Upper lobe of left lung (tissue), 6 donors: ENCODE results near the gene DUXB. TPM values are rescaled to one million over a fixed set of nuclear protein-coding genes. Genes with fewer than 3 reads are reported as not detected.

Experiments
- ATAC-seq, 2 donors: fragments of 200-7000 bp; cut with Tn5 transposase; one replicate each; pipeline ENCODE4 v1.9.1; 2022; ENCODE audit warnings: mild to moderate bottlenecking in 2 of 2, moderate library complexity in 2 of 2; ENCODE audit not compliant: low FRiP score in 2 of 2
- DNase-seq, 2 donors: peaks; one replicate each; pipeline ENCODE4 v3.0.0-alpha.2; 2019 to 2020
- H3K27ac ChIP-seq, 4 donors: fragments of 200-600 bp; sonication (generic); one replicate each; pipeline ENCODE4 v1.5.1; 2016 to 2019
- H3K27me3 ChIP-seq, 4 donors: fragments of 200-600 bp; sonication (generic); one replicate each; pipeline ENCODE4 v1.5.1; 2017 to 2019
- H3K36me3 ChIP-seq, 4 donors: fragments of 200-600 bp; sonication (generic); one replicate each; pipeline ENCODE4 v1.5.1; 2016 to 2019
- H3K4me1 ChIP-seq, 4 donors: fragments of 200-600 bp; sonication (generic); one replicate each; pipeline ENCODE4 v1.5.1; 2018 to 2019
- H3K4me3 ChIP-seq, 4 donors: fragments of 200-600 bp; sonication (generic); one replicate each; pipeline ENCODE4 v1.5.1; 2017 to 2019; ENCODE audit warnings: mild to moderate bottlenecking in 2 of 4, moderate library complexity in 1 of 4
- H3K9me3 ChIP-seq, 4 donors: fragments of 200-600 bp; sonication (generic); one replicate each; pipeline ENCODE4 v1.5.1; 2018 to 2019
- CTCF ChIP-seq, 6 experiments: fragments of 450-650 bp in 4 of 6; fragments of 200-600 bp in 2 of 6; sonication (generic) in 2 of 6; IDR thresholded peaks; one replicate each; pipeline ENCODE4 v1.5.1; 2016 to 2019; ENCODE audit warnings: antibody characterized with exemption in 6 of 6
- EP300 ChIP-seq, 4 donors: sonication (generic); formaldehyde crosslinking; IDR thresholded peaks; one replicate each; pipeline ENCODE4 v1.5.1; 2017; ENCODE audit warnings: antibody characterized with exemption in 4 of 4, control low read depth in 2 of 4
- POLR2A ChIP-seq, 4 donors: fragments of 450-650 bp; IDR thresholded peaks; one replicate each; pipeline ENCODE4 v1.5.1; 2016 to 2017; ENCODE audit warnings: antibody characterized with exemption in 4 of 4, mild to moderate bottlenecking in 2 of 4
- POLR2AphosphoS5 ChIP-seq, 2 donors: sonication (generic); formaldehyde crosslinking; IDR thresholded peaks; one replicate each; pipeline ENCODE4 v1.5.1; 2017; ENCODE audit warnings: antibody characterized with exemption in 2 of 2
- WGBS, 2 donors: methylation state at CpG; one replicate each; pipeline ENCODE4 v1.1.5; 2017 to 2018; 5-methylcytosine and 5-hydroxymethylcytosine counted together
- total RNA-seq, 6 donors: library from RNA; depleted of rRNA in 4 of 6; stranded (reverse); fragments of >200 nt in 4 of 6; gene quantifications; one replicate each; pipeline versions ENCODE4 v1.1.0 to v1.2.1, GENCODE V29; 2016 to 2021
- donor health status: DM: no; HTN: no; CAD: no; lungs with moderate emphysema.
- donor health status: DM: no; HTN: yes; CAD: no; lungs with severe emphysema.

DUXB gene
- total RNA-seq, 6 donors from 2014 or later = not detected

- Histone ChIP-seq H3K27ac (no peak overlapping the region), H3K4me1 (no peaks in the 10 kb centered on the region), H3K36me3 (no peaks in the 10 kb centered on the region), H3K27me3 (no peaks in the 10 kb centered on the region), H3K4me3 (no peak overlapping the region), H3K9me3 (no peaks in the 10 kb centered on the region)
- no peak for TF ChIP-seq POLR2AphosphoS5 (IDR thresholded peaks at IDR 0.05)
- no peak for TF ChIP-seq POLR2A (IDR thresholded peaks at IDR 0.05)
- no peak for TF ChIP-seq CTCF (IDR thresholded peaks at IDR 0.05)
- TF ChIP-seq EP300 (IDR thresholded peaks at IDR 0.05) = no peak
- ATAC-seq (no peak), DNase-seq (no peak)
- WGBS, 2 donors = 29 to 39% methylated on average over 1 of the region's 1 CpG
Measured at GRCh38 chr16:75742424-75743047, 41.3 kb upstream of the DUXB start.

- Histone ChIP-seq H3K4me3 (no peak overlapping the region), H3K9me3 (no peaks in the 10 kb centered on the region), H3K27me3 (no peaks in the 10 kb centered on the region), H3K36me3 (no peaks in the 10 kb centered on the region), H3K4me1 (peaks cover 0 to 13% (median 9%) of the 10 kb centered on the region in 4 donors), H3K27ac (peak overlapping the region in 2 of 4 donors; percentile 52 to 62)
- no peak for TF ChIP-seq CTCF (IDR thresholded peaks at IDR 0.05)
- peak; percentile 49 to 77 for ATAC-seq
- no peak for DNase-seq
- 35 to 50% methylated on average over 6 of the region's 6 CpGs for WGBS, 2 donors
Measured at GRCh38 chr16:75733305-75734211, 32.3 kb upstream of the DUXB start.

- 27 to 49% methylated on average over 2 of the region's 2 CpGs for WGBS, 2 donors
Measured at GRCh38 chr16:75732871-75733270, 31.6 kb upstream of the DUXB start.

GRCh38 chr16:75727221-75727620, 26.0 kb upstream of the DUXB start:
- WGBS, 2 donors = 46 to 59% methylated on average over 3 of the region's 3 CpGs
- ATAC-seq (no peak), DNase-seq (no peak)
- no peaks in the 10 kb centered on the region for H3K9me3 ChIP-seq
- no peaks in the 10 kb centered on the region for H3K27me3 ChIP-seq
- TF ChIP-seq CTCF (IDR thresholded peaks at IDR 0.05) (no peak), POLR2A (IDR thresholded peaks at IDR 0.05) (no peak), POLR2AphosphoS5 (IDR thresholded peaks at IDR 0.05) (no peak)
- no peaks in the 10 kb centered on the region for H3K4me1 ChIP-seq
- no peak overlapping the region for H3K4me3 ChIP-seq
- no peaks in the 10 kb centered on the region for H3K36me3 ChIP-seq
- H3K27ac ChIP-seq = no peak overlapping the region

More at GRCh38 chr16:75732871-75733270, 31.6 kb upstream of the DUXB start:
- ATAC-seq (peak in 1 of 2 donors; percentile 30), DNase-seq (no peak)
- Histone ChIP-seq H3K4me1 (peaks cover 0 to 13% (median 9%) of the 10 kb centered on the region in 4 donors), H3K9me3 (no peaks in the 10 kb centered on the region), H3K4me3 (no peak overlapping the region), H3K27me3 (no peaks in the 10 kb centered on the region), H3K36me3 (no peaks in the 10 kb centered on the region), H3K27ac (peak overlapping the region in 1 of 4 donors; percentile 62)
- TF ChIP-seq POLR2A (IDR thresholded peaks at IDR 0.05) (no peak), EP300 (IDR thresholded peaks at IDR 0.05) (no peak), CTCF (IDR thresholded peaks at IDR 0.05) (no peak), POLR2AphosphoS5 (IDR thresholded peaks at IDR 0.05) (no peak)
